ENCODE data around the gene AIFM3. TPM values are rescaled to one million over a fixed set of nuclear protein-coding genes. Genes with fewer than 3 reads are reported as not detected.

The AIFM3 gene
- total and polyA plus RNA-seq, 2 of the 13 experiments (the other 11 are each of a cell fraction or from before 2014, with no cell fraction given): 9.0 to 15.3 TPM

- TF ChIP-seq IKZF1 (IDR thresholded peaks at IDR 0.05) (no peak), CENPX (CRISPR knock-in tag; IDR thresholded peaks at IDR 0.05) (no peak), ATF4 (CRISPR knock-in tag; IDR thresholded peaks at IDR 0.05) (peak in 1 of 2 experiments; percentile 67; a peak in 2 of 4 replicates), ZNF609 (CRISPR knock-in tag; IDR thresholded peaks at IDR 0.05; ENCODE audit: borderline replicate concordance) (peak; percentile 55; the same call in 1 of the 2 replicates), GATAD2A (CRISPR knock-in tag; IDR thresholded peaks at IDR 0.05) (peak; percentile 84), KLF6 (CRISPR knock-in tag; IDR thresholded peaks at IDR 0.05) (no peak), FOXA3 (CRISPR knock-in tag; IDR thresholded peaks at IDR 0.05) (peak; percentile 85), SOX6 (IDR thresholded peaks at IDR 0.05) (no peak), SOX6 (CRISPR knock-in tag; IDR thresholded peaks at IDR 0.05) (peak; percentile 62), ZMYM3 (CRISPR knock-in tag; IDR thresholded peaks at IDR 0.05) (peak; percentile 59), ERF (CRISPR knock-in tag; IDR thresholded peaks at IDR 0.05) (peak; percentile 61; the same call in 1 of the 2 replicates), IRF2 (CRISPR knock-in tag; IDR thresholded peaks at IDR 0.05) (peak; percentile 68)
- TF ChIP-seq, protein P1, sequence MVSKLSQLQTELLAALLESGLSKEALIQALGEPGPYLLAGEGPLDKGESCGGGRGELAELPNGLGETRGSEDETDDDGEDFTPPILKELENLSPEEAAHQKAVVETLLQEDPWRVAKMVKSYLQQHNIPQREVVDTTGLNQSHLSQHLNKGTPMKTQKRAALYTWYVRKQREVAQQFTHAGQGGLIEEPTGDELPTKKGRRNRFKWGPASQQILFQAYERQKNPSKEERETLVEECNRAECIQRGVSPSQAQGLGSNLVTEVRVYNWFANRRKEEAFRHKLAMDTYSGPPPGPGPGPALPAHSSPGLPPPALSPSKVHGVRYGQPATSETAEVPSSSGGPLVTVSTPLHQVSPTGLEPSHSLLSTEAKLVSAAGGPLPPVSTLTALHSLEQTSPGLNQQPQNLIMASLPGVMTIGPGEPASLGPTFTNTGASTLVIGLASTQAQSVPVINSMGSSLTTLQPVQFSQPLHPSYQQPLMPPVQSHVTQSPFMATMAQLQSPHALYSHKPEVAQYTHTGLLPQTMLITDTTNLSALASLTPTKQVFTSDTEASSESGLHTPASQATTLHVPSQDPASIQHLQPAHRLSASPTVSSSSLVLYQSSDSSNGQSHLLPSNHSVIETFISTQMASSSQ (IDR thresholded peaks at IDR 0.05; ENCODE audit: low read depth): peak; percentile 30; the same call in 1 of the 2 replicates
- TF ChIP-seq, protein P1 (CRISPR knock-in tag; IDR thresholded peaks at IDR 0.05; ENCODE audit: borderline replicate concordance): peak; percentile 38; the same call in 1 of the 2 replicates
- TF ChIP-seq, protein P2, sequence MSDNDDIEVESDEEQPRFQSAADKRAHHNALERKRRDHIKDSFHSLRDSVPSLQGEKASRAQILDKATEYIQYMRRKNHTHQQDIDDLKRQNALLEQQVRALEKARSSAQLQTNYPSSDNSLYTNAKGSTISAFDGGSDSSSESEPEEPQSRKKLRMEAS (IDR thresholded peaks at IDR 0.05): peak; percentile 43; the same call in 1 of the 2 replicates
- TF ChIP-seq, protein P3, sequence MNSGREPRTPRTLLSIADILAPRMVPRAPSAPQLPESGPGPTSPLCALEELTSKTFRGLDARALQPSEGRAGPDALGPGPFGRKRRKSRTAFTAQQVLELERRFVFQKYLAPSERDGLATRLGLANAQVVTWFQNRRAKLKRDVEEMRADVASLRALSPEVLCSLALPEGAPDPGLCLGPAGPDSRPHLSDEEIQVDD (CRISPR knock-in tag; IDR thresholded peaks at IDR 0.05; ENCODE audit: borderline replicate concordance): no peak
These were observed 14.3 kb upstream of the AIFM3 start (continued) for GRCh38 chr22:20952544-20953341.
